ENCODE measurements around the gene NCKAP5. TPM values are rescaled to one million over a fixed set of nuclear protein-coding genes. Genes with fewer than 3 reads are reported as not detected.
A peak's percentile ranks its signal among the peaks of the same experiment; 100 is the strongest.

The NCKAP5 gene
- total and polyA plus RNA-seq, 10 donors, result 0.39 to 6.0 (median 3.3) TPM

DNA sequence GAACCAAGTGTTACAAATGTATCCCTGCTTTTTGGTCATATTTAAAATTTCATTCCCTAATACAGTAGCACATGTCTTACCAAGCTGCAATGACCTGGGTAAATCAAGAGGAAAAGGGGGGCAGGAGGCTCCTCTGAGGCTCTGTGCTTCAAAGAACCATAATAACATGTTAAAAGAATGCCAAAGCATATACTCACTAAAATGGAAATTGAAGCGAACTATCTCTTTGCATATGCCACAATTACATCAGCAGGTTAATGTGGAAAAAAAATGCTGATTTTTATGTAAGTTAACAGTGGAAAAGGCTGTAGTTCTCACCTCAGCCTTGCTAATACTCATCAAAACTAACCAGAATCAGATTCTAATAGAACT, 37.5 kb upstream of the NCKAP5 start:
- Histone ChIP-seq H3K27me3 (replicated peaks in 1 of 7) (no peaks in the 10 kb centered on the region), H3K27ac (no peak overlapping the region), H3K9me3 (no peaks in the 10 kb centered on the region), H3K4me1 (no peaks in the 10 kb centered on the region), H3K36me3 (no peaks in the 10 kb centered on the region), H3K4me3 (no peak overlapping the region)
- 68 to 85% (median 82%) methylated on average over 1 of the region's 1 CpG for WGBS, 5 donors
- DNase-seq, result no peak
- intact Hi-C loops (cut with DNase I; ENCODE audit: low total_unique reads), result no loop called here
- TF ChIP-seq, protein P1, sequence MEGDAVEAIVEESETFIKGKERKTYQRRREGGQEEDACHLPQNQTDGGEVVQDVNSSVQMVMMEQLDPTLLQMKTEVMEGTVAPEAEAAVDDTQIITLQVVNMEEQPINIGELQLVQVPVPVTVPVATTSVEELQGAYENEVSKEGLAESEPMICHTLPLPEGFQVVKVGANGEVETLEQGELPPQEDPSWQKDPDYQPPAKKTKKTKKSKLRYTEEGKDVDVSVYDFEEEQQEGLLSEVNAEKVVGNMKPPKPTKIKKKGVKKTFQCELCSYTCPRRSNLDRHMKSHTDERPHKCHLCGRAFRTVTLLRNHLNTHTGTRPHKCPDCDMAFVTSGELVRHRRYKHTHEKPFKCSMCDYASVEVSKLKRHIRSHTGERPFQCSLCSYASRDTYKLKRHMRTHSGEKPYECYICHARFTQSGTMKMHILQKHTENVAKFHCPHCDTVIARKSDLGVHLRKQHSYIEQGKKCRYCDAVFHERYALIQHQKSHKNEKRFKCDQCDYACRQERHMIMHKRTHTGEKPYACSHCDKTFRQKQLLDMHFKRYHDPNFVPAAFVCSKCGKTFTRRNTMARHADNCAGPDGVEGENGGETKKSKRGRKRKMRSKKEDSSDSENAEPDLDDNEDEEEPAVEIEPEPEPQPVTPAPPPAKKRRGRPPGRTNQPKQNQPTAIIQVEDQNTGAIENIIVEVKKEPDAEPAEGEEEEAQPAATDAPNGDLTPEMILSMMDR (IDR thresholded peaks at IDR 0.05 in 8 of 11, conservative IDR thresholded peaks at IDR 0.05 in 3 of 11), result no peak
- no peak for TF ChIP-seq POLR2AphosphoS5 (IDR thresholded peaks at IDR 0.05)

DNA sequence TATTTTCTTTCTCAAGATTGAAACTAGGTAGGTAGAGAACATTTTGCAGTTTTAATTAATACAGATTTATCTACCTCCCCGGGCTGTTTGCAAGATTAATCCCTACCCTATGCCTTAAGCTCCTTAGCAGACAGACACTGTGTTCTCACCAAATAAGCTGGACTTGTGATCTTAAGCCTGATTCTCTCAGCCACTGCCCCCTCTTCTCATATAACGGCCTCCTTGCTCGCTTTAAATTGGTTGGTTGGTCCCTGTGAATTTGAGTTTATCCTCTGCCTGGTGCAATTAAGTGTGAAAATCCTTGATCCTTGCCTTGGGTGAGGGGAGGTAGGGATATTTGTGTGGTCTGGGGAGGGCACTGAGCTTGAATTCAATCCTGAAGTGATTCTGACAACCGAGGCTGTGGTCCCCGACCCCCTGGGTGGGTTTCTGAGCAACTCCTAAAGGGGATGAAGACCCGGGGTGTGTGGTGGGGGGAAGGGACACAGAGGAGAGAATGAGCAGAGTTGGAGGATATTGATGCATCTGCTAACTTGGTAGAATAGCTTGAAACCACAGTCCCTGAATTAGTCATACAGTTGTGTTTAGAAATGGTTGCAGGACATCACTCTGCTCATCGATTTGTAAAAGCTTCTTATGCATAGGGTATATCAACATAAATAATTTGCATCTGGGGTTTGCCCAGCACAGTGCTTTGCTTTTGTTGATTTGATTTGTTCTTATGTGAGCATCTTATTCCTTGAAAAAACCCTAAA, 36.9 kb upstream of the NCKAP5 start:
- Histone ChIP-seq H3K27me3 (replicated peaks in 1 of 7) (no peaks in the 10 kb centered on the region), H3K27ac (no peak overlapping the region), H3K4me1 (no peaks in the 10 kb centered on the region), H3K36me3 (no peaks in the 10 kb centered on the region), H3K4me3 (no peak overlapping the region), H3K9me3 (no peaks in the 10 kb centered on the region)
- WGBS, 5 donors, result 40 to 55% (median 47%) methylated on average over 7 of the region's 7 CpGs
- no peak for DNase-seq
- intact Hi-C loops (cut with DNase I; ENCODE audit: low total_unique reads), result no loop called here
- TF ChIP-seq, protein P1 (IDR thresholded peaks at IDR 0.05 in 8 of 11, conservative IDR thresholded peaks at IDR 0.05 in 3 of 11), result no peak
- no peak for TF ChIP-seq POLR2A (IDR thresholded peaks at IDR 0.05)
- no peak for TF ChIP-seq POLR2AphosphoS5 (IDR thresholded peaks at IDR 0.05)

DNA sequence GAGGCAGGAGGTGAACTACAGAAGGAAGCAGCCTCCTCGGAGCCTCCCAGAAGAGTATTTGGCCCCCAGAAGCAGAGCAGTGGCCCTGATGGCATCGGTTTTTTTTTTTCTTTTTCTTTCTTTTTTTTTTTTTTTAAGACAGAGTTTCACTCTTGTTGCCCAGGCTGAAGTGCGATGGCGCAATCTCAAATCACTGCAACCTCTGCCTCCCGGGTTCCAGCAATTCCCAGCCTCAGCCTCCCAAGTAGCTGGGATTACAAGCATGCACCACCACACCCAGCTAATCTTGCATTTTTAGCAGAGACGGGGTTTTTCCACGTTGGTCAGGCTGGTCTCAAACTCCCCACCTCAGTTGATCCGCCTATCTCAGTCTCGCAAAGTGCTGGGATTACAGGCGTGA, 34.8 kb upstream of the NCKAP5 start:
- peak; percentile 30 for DNase-seq
- WGBS, 5 donors, result 86 to 95% (median 90%) methylated on average over 10 of the region's 10 CpGs
- H3K4me1 ChIP-seq, result no peaks in the 10 kb centered on the region
- no peaks in the 10 kb centered on the region for H3K27me3 ChIP-seq (replicated peaks in 1 of 7)
- H3K36me3 ChIP-seq, result no peaks in the 10 kb centered on the region
- no peaks in the 10 kb centered on the region for H3K9me3 ChIP-seq
- no peak overlapping the region for H3K27ac ChIP-seq
- H3K4me3 ChIP-seq, result no peak overlapping the region
- no peak for TF ChIP-seq POLR2A (IDR thresholded peaks at IDR 0.05)
- TF ChIP-seq, protein P1 (IDR thresholded peaks at IDR 0.05 in 8 of 11, conservative IDR thresholded peaks at IDR 0.05 in 3 of 11), result no peak
- no peak for TF ChIP-seq POLR2AphosphoS5 (IDR thresholded peaks at IDR 0.05)
- intact Hi-C loops (cut with DNase I; ENCODE audit: low total_unique reads), result no loop called here

DNA sequence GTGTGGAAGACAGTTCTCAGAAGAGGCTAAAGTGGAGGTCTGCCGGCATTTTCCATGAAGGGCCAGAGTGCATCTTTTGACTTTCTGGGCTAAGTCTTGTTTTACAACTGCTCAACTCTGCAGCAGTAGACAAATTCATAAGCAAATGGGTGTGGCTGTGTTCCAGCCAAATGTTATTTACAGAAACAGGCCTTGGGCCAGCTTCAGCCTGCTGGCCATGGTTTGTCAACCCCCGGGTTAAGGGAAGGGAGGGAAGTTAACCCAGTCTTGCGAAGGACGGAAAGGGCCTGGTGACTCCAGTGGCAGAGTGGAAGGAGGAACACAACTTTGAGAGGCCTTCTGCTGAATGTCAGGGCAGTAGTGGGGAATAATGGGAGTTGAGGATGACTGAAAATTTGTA, 34.3 kb upstream of the NCKAP5 start:
- Histone ChIP-seq H3K36me3 (no peaks in the 10 kb centered on the region), H3K27me3 (replicated peaks in 1 of 7) (no peaks in the 10 kb centered on the region), H3K4me3 (no peak overlapping the region), H3K9me3 (no peaks in the 10 kb centered on the region), H3K27ac (no peak overlapping the region), H3K4me1 (no peaks in the 10 kb centered on the region)
- 65 to 78% (median 71%) methylated on average over 4 of the region's 4 CpGs for WGBS, 5 donors
- TF ChIP-seq POLR2AphosphoS5 (IDR thresholded peaks at IDR 0.05), result no peak
- no peak for TF ChIP-seq POLR2A (IDR thresholded peaks at IDR 0.05)
- TF ChIP-seq, protein P1 (IDR thresholded peaks at IDR 0.05 in 8 of 11, conservative IDR thresholded peaks at IDR 0.05 in 3 of 11), result no peak
- DNase-seq, result no peak
- intact Hi-C loops (cut with DNase I; ENCODE audit: low total_unique reads), result no loop called here

All from spleen (tissue), 11 donors.